Left forelimb (tissue), 1 donor: ENCODE data around the gene SPATA19.

Experiments used
- DNase-seq: peaks from one replicate; pipeline ENCODE4 v3.0.0-alpha.2; 2018; ENCODE audit warnings: low spot score

SPATA19 gene

GRCh38 chr11:133835593-133836548 is 9.4 kb downstream of the SPATA19 start:
- DNase-seq = peak; percentile 61

DNA sequence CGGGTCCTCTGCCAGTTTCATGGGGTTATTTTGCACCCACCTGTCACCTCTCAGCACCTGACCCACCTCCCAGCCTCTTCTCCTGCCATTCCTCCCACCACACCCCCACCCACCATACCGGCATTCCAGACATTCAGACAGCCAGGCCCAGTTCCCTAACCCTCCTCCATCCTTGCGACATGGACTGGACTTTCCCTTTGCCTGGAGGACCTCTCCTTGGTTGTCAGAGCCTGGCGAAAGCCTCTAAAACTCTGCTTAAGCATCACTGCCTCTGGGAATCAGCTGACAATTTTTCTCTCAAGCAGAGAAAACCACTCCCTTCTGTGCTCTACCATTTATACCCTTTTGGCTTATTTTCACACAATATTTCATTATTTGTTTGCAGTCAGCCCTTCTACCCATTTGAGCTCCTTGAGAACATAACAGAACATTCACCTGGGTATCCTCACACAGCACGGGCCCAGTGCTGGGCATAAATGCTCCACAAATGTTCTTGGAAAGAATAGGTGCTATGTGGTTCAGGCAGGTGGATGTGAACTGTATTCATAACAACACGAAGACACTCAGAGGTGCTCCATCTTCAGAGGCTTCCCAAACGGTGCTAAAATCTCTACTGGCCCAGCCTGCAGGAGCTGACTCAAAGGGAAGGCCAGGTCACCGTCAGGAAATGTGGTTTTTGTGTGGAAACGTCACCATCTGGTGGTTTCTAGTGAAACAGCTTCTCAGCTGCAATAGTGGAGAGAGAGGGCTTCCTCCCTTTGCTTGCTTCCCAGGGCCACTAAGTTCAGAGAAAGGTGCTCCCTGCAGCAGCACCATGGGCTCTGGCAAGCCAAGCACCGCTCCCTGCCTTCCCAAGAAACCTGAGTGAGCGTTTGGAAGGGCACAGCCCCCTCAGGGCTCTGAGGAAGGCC is 10.4 kb downstream of the SPATA19 start:
- DNase-seq = peak; percentile 70

- DNase-seq = peak; percentile 61
Measured at GRCh38 chr11:133833898-133834681, 11.2 kb downstream of the SPATA19 start.

GRCh38 chr11:133832991-133833897 is 12.1 kb downstream of the SPATA19 start:
- DNase-seq = peak; percentile 71

GRCh38 chr11:133832096-133832990 is 13.0 kb downstream of the SPATA19 start:
- DNase-seq = peak; percentile 57

GRCh38 chr11:133830931-133831907 is 14.1 kb downstream of the SPATA19 start:
- peak; percentile 50 for DNase-seq

- DNase-seq = peak; percentile 26
Measured at GRCh38 chr11:133829566-133829965, 15.7 kb downstream of the SPATA19 start.

DNA sequence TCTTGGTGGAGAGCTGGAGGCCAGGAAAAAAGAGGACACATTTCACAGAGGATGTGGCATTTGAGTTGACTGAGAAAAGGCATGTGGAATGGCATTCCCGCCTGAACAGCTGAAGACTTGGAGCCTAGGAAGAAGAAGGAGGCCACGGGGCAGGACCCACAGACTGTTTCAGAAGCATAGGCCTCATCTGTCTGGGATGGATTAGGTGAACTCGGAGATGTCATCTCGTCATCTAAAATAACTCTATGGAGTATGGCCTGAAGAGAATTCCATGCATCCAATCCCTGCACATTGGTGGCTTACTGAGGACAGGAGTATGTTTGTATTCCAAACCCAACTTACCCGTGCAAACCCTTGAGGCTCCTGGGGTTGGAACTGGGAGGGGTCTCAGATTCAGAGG is 16.4 kb downstream of the SPATA19 start:
- peak; percentile 36 for DNase-seq

GRCh38 chr11:133827556-133827955 is 17.8 kb downstream of the SPATA19 start:
- peak; percentile 8 for DNase-seq

DNA sequence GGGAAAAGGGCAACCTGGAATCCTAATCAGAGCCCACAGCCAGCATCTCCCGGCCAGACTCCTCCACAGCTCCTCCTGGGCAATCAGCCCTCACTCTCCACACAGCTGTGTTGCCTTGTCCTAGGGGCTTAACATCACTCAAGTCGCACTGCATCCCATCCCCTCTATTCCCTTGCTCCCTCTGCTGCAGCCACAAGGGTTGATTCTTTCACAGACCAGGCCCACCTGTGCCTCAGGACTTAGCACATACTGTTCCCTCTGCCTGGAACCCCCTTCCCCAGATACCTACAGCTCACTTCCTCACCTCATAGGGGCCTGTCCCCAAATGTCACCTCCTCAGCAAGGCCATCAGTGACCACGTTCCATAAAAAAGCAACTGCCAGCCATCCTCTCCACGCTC is 18.4 kb downstream of the SPATA19 start:
- DNase-seq = peak; percentile 53

- peak; percentile 18 for DNase-seq
Measured at GRCh38 chr11:133825666-133826065, 19.6 kb downstream of the SPATA19 start.

- peak; percentile 56 for DNase-seq
Measured at GRCh38 chr11:133825156-133825555, 20.2 kb downstream of the SPATA19 start.

GRCh38 chr11:133824593-133824992 is 20.7 kb downstream of the SPATA19 start:
- peak; percentile 28 for DNase-seq

DNA sequence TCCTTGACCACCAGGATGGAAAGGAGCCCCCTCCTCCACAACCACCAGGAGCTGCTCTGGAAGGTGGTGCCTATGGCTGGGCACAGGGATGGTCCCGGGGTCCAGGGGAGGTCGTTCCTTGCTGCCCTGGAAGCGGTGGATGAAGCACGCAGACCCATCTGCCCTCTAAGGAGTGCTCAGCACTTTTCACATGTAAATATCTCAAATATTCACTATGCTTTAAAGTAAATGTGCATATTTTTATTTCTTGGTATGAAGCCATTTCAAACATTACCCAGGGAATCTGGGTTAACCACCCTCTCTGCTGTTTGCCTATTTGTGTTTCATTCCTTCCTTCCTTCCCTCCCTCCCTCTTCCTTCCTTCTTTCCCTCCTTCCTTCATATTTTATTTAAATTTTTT is 21.7 kb downstream of the SPATA19 start:
- no peak for DNase-seq

DNA sequence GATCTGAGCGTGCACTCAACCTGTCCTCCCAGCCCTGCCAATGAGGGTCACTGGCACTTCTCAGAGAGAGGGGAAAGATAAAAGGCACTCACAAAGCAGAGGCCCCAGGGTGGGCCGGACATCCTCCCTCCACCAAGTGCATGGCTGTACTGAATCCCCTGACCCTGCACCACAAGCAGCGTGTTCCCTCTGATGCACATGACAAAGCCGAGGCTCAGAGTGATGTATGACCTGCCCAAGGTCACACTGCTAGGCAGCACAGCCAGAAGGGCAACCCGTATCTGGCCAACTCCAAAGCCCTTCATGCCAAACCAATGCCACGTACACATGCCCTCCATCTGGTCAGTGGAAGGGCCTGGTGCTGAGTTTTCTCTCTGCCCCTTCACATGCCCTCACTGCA is 22.1 kb downstream of the SPATA19 start:
- DNase-seq = peak; percentile 47

GRCh38 chr11:133821776-133822175 is 23.5 kb downstream of the SPATA19 start:
- peak; percentile 70 for DNase-seq

DNA sequence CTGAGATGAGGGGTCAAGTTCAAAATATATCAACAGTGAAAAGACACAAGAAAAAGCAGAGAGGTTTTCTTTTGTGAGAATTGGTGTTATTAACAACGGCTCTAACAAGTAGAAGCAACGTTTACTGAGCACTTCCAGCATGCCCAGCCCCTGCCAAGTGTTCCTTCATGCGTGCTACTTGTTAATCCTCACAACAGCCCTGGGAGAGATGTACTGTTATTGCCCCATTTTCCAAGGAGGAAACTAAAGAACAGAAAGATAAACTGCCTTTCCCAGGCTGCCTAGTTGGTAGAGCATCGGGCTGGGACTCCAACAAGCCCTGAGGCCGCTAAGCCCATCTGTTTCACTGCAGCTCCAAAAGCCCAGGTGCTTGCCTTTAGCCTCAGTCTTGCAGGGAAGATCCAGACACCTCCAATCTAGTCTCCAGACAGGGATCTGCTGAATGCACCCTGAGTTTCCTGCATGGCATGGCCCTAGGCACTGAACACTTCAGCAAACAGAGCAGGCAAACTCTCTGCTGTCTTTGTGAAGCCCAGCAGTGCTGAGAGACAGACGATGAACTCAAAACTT is 25.5 kb downstream of the SPATA19 start:
- DNase-seq = peak; percentile 30

DNA sequence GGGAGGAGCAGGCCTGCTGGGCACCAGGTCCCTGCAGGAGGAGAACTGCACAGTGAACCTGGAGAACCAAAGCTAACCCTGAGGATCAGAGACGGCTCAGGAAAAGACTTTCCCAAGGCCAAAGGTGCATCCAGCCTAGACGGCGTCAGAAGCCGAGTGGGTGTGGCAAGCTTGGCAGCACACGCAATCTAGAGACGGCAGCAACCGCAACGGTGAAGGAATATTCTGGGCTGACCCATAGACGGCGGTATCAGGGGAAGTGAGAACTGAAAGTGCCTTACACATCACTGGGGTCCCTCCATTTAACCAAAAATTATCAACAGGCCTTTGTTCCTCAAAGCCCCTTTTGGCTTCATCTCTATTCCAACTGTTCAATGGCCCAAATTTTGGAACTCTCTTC is 26.2 kb downstream of the SPATA19 start:
- peak; percentile 42 for DNase-seq
